ENCODE measurements around the gene PIP5K1B. TPM values are rescaled to one million over a fixed set of nuclear protein-coding genes. Genes with fewer than 3 reads are reported as not detected.

The PIP5K1B gene
- total RNA-seq, 3 donors from 2014 or later = 60.0 to 122 (median 73.3) TPM

DNA sequence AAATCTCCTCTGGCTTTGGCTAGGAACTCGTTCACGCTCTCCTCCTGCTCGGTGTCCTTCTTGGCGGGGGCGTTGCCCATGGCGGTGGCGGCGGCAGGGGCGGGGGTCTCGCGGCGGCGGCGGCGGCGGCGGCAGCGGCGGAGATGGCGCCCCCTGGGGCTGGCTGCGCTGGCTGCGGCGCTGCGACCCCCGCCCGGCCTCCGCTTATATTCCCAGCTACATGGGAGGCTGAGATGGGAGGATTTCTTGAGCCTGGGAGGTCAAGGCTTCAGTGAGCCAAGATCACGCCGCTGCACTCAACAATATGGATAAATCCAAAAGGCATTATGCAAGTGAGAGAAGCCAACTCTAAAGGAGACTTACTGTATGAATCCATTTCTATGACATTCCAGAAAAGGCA, 309.0 kb downstream of the PIP5K1B start, which contains the start of gene PRKACG:
TSS of gene PRKACG (minus strand) at position 101 of the 400 bp plus-strand sequence. CDS start at position 80, 21 bp downstream.
- Histone ChIP-seq H3K36me3 (ENCODE audit: low read depth) (no peaks in the 10 kb centered on the region), H3K4me1 (ENCODE audit: low read depth) (no peaks in the 10 kb centered on the region), H3K4me3 (no peak within 1 kb of the TSS), H3K9me3 (no peaks in the 10 kb centered on the region)
- DNase-seq = no peak
- no peak for ATAC-seq
- no peak for TF ChIP-seq CTCF (IDR thresholded peaks at IDR 0.05)
- intact Hi-C loops (cut with DNase I, micrococcal nuclease) = no loop called here

- H3K9me3 ChIP-seq = no peaks in the 10 kb centered on the region
- ATAC-seq (no peak), DNase-seq (no peak)
- no peaks in the 10 kb centered on the region for H3K36me3 ChIP-seq (ENCODE audit: low read depth)
- no peak for TF ChIP-seq CTCF (IDR thresholded peaks at IDR 0.05)
- H3K4me1 ChIP-seq (ENCODE audit: low read depth) = no peaks in the 10 kb centered on the region
- intact Hi-C loops (cut with DNase I, micrococcal nuclease) = no loop called here
- no peak overlapping the region for H3K4me3 ChIP-seq
Measured at GRCh38 chr9:69016191-69017096, 311.4 kb downstream of the PIP5K1B start.

DNA sequence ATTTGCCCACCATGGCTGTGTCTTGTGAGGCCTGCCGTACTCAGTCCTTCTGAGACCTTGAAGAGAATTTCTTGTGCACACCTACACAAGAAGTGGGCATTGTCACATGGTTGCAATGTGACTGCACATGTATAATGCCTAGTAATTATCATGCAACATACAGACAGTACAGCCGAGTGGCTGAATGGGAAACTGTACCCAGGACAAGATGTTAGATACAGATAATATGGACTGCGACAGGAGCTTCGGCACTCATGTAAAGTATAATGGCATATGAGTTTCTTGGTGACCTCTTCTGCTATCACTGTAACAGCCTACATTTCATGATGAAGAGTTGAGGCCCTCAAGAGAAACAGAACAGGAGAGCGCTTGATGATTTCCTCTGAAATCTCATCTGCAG, 313.7 kb downstream of the PIP5K1B start:
- no peaks in the 10 kb centered on the region for H3K36me3 ChIP-seq (ENCODE audit: low read depth)
- no peak overlapping the region for H3K4me3 ChIP-seq
- no peaks in the 10 kb centered on the region for H3K4me1 ChIP-seq (ENCODE audit: low read depth)
- intact Hi-C loops (cut with DNase I, micrococcal nuclease) = no loop called here
- ATAC-seq = no peak
- no peaks in the 10 kb centered on the region for H3K9me3 ChIP-seq
- no peak for DNase-seq
- TF ChIP-seq CTCF (IDR thresholded peaks at IDR 0.05) = no peak

DNA sequence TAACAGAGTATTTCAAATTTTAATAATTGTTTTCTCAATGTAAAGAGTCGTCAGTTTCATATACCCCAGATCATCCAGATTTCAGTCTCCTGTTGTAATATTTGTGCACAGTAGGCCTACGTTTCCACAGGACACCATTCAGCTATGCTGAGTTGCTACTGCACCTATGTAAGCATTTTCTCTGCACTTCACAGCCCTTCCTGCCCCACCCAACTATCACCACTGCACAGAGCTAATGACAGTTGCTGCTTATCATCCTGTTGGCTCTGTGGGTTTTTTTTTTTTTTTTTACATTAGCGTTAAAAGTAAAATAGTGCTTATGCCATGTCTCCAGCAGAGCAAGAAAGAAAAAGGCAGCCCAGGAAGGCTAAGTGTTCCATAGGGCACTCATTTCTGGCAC, 314.8 kb downstream of the PIP5K1B start:
- Histone ChIP-seq H3K4me1 (ENCODE audit: low read depth) (no peaks in the 10 kb centered on the region), H3K4me3 (no peak overlapping the region), H3K36me3 (ENCODE audit: low read depth) (no peaks in the 10 kb centered on the region), H3K9me3 (no peaks in the 10 kb centered on the region)
- no peak for DNase-seq
- TF ChIP-seq CTCF (IDR thresholded peaks at IDR 0.05) = no peak
- intact Hi-C loops (cut with DNase I, micrococcal nuclease) = loop anchor here (10.0 kb wide), 2 partner anchors 415 to 435 kb away; no protein-coding TSS in a partner anchor
- peak; percentile 71 for ATAC-seq

GRCh38 chr9:69020301-69021145, 315.5 kb downstream of the PIP5K1B start:
- no peak overlapping the region for H3K4me3 ChIP-seq
- TF ChIP-seq CTCF (IDR thresholded peaks at IDR 0.05) = no peak
- H3K9me3 ChIP-seq = no peaks in the 10 kb centered on the region
- intact Hi-C loops (cut with DNase I, micrococcal nuclease) = loop anchor here (10.0 kb wide), 2 partner anchors 416 to 436 kb away; no protein-coding TSS in a partner anchor
- H3K36me3 ChIP-seq (ENCODE audit: low read depth) = no peaks in the 10 kb centered on the region
- ATAC-seq (no peak), DNase-seq (no peak)
- no peaks in the 10 kb centered on the region for H3K4me1 ChIP-seq (ENCODE audit: low read depth)
